Measurements from ENCODE around the gene ABCG2.

The ABCG2 gene

DNA sequence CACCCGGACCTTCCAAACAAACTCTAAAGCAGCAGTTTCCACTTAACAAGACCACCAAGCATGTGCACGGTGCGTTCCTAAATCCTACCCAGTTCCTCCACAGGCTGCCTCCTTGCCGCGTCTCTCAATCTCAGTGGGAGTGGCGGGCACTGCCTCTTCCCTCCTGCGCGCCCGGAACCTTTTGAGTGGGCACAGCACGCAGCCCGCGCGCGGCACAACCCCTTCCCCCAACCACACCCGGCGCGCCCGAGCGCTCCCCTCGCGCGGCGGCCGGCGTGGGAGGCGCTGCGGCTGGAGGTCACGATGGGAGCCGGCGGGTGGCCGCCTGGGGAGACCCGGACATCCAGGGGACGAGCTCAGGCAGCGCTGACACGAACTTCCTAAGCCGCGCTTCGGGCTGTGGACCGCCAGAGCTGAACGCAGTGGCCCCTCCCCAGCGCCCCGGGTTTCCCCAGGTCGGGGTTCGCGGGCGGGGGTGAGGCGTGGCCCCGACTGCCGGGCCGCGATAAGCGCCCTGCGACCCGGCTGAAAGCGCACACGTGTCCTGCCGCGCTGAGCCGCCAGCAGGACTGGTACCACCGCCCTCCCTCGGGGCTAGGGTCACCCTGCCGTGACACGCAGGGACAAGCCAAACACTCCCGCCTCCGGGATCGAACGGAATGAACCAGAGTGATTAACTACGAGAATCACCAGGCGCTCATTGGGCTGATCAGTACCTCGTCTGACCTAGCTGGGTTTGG lies at the start of gene ABCG2:
TSS of gene ABCG2 (minus strand) at position 151 of the 740 bp plus-strand sequence. CDS start 18,644 bp downstream, outside the sequence.
- Mint-ChIP-seq H3K4me1 (peaks cover 14% of the 10 kb centered on the region), H3K36me3 (no peaks in the 10 kb centered on the region), H3K27me3 (peaks cover 24% of the 10 kb centered on the region), H3K9me3 (no peaks in the 10 kb centered on the region), H3K27ac (peak within 1 kb of the TSS; percentile 4), H3K4me3 (peak within 1 kb of the TSS; percentile 73)
- peak; percentile 60 for DNase-seq
- CTCF ChIA-PET, result no interaction called here

DNA sequence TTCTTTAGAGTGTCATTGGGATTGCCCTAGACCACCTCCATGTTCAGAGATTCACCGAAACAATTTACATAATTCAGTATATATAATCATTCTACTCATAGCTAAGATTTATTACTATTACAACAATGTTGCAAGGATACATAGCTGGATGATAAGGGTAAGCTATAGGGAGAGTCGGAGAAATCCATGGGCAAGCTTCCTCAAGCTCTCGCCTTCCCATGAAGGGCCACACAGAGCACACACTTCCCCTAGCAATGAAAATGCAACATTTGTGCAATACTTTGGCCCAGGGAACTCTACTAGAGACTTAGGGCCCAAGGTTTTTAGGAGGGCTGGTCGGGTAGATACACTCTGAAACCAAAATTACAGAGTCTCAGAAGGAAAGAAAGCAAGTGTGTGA lies 49.7 kb upstream of the ABCG2 start:
- Mint-ChIP-seq H3K4me1 (no peaks in the 10 kb centered on the region), H3K27me3 (peaks cover 5% of the 10 kb centered on the region), H3K9me3 (no peaks in the 10 kb centered on the region), H3K4me3 (no peak overlapping the region), H3K27ac (no peak overlapping the region), H3K36me3 (no peaks in the 10 kb centered on the region)
- no peak for DNase-seq
- CTCF ChIA-PET, result no interaction called here

DNA sequence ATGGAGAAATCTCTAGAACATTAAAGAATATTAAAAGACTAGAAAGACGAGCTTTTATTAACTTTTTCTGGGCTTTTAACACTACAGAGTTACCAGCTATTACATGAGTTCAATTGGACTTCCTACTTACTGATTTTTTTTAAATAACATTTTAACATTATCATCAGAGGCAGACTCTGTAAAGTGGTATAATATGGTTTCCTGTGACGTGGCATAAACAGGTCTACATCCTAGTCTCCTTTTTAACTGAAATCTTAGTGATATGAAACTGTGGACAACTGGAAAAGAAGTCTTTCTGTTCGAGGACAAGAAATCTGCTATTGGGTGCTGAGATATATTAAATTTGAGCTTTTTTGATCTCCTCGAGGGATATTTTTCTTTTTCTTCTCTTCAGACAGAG lies 48.7 kb upstream of the ABCG2 start:
- CTCF ChIA-PET, result interaction anchor here (0.6 to 1.9 kb wide), 5 partner anchors 174 to 358 kb away, joined by 3 to 7 read pairs (median 3); no protein-coding TSS in a partner anchor

GRCh38 chr4:88204882-88205281 lies 46.4 kb upstream of the ABCG2 start:
- CTCF ChIA-PET, result interaction anchor here (1.0 kb wide), 1 partner anchor 152 kb away, joined by 3 read pairs; no protein-coding TSS in a partner anchor
- Mint-ChIP-seq H3K4me1 (no peaks in the 10 kb centered on the region), H3K27ac (no peak overlapping the region), H3K9me3 (no peaks in the 10 kb centered on the region), H3K4me3 (no peak overlapping the region), H3K36me3 (no peaks in the 10 kb centered on the region), H3K27me3 (peaks cover 10% of the 10 kb centered on the region)
- DNase-seq, result no peak

More for the DNA sequence above, 48.7 kb upstream of the ABCG2 start:
- H3K36me3 Mint-ChIP-seq, result no peaks in the 10 kb centered on the region
- peaks cover 10% of the 10 kb centered on the region for H3K27me3 Mint-ChIP-seq
- no peak overlapping the region for H3K27ac Mint-ChIP-seq
- DNase-seq, result no peak
- no peaks in the 10 kb centered on the region for H3K4me1 Mint-ChIP-seq
- H3K9me3 Mint-ChIP-seq, result no peaks in the 10 kb centered on the region
- no peak overlapping the region for H3K4me3 Mint-ChIP-seq

DNA sequence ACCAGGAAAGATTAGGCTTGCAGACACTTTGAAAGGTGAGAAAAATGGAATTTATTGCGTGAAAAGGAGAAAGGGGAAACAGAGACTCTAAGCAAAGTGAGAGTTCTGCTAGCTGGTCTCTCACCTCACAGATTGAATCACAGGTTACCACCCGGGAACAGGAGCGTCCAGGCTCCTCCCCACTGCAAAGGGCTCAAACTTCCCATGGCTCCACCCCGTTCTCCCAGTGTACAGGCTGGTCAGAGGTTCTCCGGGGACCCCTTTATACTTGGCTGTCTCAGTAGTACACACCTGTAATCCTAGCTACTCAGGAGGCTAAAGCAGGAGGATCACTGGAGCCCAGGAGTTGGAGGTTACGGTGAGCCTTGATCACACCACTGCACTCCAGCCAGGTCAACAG lies 44.0 kb upstream of the ABCG2 start:
- no peaks in the 10 kb centered on the region for H3K4me1 Mint-ChIP-seq

DNA sequence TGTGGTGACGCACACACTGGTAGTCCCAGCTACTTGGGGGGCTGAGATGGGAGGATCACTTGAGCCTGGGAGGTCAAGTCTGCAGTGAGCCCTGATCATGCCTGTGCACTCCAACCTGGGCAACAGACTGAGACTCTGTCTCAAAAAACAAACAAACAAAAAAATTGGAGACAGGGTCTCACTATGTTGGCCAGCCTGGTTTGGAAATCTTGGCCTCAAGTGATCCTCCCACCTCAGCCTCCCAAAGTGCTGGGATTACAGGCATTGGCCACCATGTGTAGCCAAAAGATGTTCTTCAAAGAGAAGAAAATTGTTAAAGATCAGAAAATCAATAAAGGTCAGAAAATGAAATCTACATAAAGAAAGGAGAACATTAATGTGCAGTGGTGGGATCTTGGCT lies 41.7 kb upstream of the ABCG2 start:
- Mint-ChIP-seq H3K27ac (no peak overlapping the region), H3K9me3 (no peaks in the 10 kb centered on the region), H3K27me3 (peaks cover 10% of the 10 kb centered on the region), H3K4me3 (no peak overlapping the region), H3K4me1 (no peaks in the 10 kb centered on the region), H3K36me3 (no peaks in the 10 kb centered on the region)
- no peak for DNase-seq
- CTCF ChIA-PET, result no interaction called here

More for the DNA sequence above, 44.0 kb upstream of the ABCG2 start:
- H3K4me3 Mint-ChIP-seq, result no peak overlapping the region
- CTCF ChIA-PET, result no interaction called here
- H3K27ac Mint-ChIP-seq, result no peak overlapping the region
- H3K9me3 Mint-ChIP-seq, result no peaks in the 10 kb centered on the region
- no peak for DNase-seq
- H3K36me3 Mint-ChIP-seq, result no peaks in the 10 kb centered on the region
- peaks cover 10% of the 10 kb centered on the region for H3K27me3 Mint-ChIP-seq

DNA sequence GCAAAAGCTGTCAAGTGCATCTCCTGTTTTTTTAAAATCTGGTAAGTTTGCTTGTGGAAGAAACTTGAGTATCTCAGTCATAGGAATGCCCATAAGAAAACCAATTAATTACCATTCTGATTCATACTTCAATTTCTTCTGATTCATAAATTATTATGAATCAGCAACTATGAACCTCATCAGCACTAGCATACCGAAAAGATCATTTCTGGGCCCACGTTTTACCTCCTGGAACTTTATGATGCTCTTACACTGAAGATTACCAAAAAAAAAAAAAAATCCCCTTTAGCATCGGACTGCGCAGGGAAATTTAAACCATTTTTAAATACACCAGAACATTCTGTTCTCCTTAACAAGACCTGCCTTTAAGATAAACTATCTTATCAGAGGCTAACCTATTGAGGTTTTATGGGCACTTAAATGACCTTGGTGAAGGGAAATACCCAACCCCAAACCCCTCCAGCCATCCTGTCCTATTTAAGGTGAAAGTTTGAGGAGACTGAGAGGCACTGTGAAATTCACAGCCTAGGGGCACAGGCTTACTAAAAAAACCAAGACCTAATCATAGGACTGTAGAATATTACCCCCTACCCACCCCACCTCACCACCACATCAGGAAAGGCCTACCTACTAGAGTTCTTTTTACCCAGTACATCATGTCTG lies 38.2 kb upstream of the ABCG2 start:
- Mint-ChIP-seq H3K4me3 (no peak overlapping the region), H3K4me1 (no peaks in the 10 kb centered on the region), H3K27ac (no peak overlapping the region), H3K36me3 (no peaks in the 10 kb centered on the region), H3K27me3 (no peaks in the 10 kb centered on the region), H3K9me3 (no peaks in the 10 kb centered on the region)
- no peak for DNase-seq
- CTCF ChIA-PET, result interaction anchor here (1.0 to 2.8 kb wide), 2 partner anchors 15 to 137 kb away, joined by 3 to 11 read pairs; no protein-coding TSS in a partner anchor

DNA sequence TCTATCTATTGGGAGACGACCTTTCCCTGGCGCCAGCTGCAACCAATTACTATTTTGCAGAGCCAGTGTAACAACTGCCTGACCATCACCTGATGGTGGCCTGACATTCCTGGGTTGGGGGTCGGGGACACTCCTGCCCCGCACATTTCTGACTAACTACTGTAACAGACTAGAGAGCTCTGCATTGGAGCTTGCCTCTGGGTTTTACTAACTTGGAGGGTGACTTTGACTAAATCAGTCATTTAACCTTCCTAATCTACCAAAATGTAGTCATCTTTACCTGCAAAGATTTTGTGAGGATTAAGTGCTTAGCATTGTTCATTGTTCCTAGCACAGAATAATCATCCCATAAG lies 37.5 kb upstream of the ABCG2 start:
- Mint-ChIP-seq H3K27me3 (no peaks in the 10 kb centered on the region), H3K4me3 (no peak overlapping the region), H3K27ac (no peak overlapping the region), H3K9me3 (no peaks in the 10 kb centered on the region), H3K4me1 (no peaks in the 10 kb centered on the region), H3K36me3 (no peaks in the 10 kb centered on the region)
- CTCF ChIA-PET, result interaction anchor here (1.0 kb wide), 1 partner anchor 136 kb away, joined by 3 read pairs; no protein-coding TSS in a partner anchor
- no peak for DNase-seq

GRCh38 chr4:88195328-88196012 lies 37.0 kb upstream of the ABCG2 start:
- Mint-ChIP-seq H3K36me3 (no peaks in the 10 kb centered on the region), H3K27ac (no peak overlapping the region), H3K4me3 (no peak overlapping the region), H3K9me3 (no peaks in the 10 kb centered on the region), H3K4me1 (no peaks in the 10 kb centered on the region), H3K27me3 (no peaks in the 10 kb centered on the region)
- no peak for DNase-seq
- CTCF ChIA-PET, result interaction anchor here (1.0 kb wide), 1 partner anchor 136 kb away, joined by 3 read pairs; no protein-coding TSS in a partner anchor

DNA sequence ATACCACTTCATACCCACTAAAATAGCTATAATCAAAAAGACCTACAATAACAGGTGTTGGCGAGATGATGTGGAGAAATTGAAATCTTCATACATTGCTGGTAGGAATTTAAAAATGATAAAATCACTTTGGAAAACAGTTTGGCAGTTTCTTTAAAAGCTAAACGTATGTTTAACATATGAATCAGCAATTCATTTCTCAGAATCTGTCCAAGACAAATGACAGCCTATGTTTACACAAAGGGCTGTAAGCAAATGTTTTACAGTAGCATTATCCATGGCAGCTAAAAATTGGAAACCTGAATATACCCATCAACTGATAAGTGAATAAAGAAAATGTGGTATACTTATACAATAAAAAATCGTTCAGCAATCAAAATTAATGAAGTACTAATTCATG lies 33.0 kb upstream of the ABCG2 start:
- H3K4me1 Mint-ChIP-seq, result peaks cover 6% of the 10 kb centered on the region
- DNase-seq, result no peak
- no peaks in the 10 kb centered on the region for H3K36me3 Mint-ChIP-seq
- CTCF ChIA-PET, result interaction anchor here (0.6 kb wide), 1 partner anchor 341 kb away, joined by 3 read pairs; no protein-coding TSS in a partner anchor
- H3K4me3 Mint-ChIP-seq, result no peak overlapping the region
- H3K27ac Mint-ChIP-seq, result no peak overlapping the region
- no peaks in the 10 kb centered on the region for H3K9me3 Mint-ChIP-seq
- no peaks in the 10 kb centered on the region for H3K27me3 Mint-ChIP-seq

- CTCF ChIA-PET, result no interaction called here
- Mint-ChIP-seq H3K4me3 (no peak overlapping the region), H3K4me1 (peaks cover 8% of the 10 kb centered on the region), H3K36me3 (no peaks in the 10 kb centered on the region), H3K27me3 (no peaks in the 10 kb centered on the region), H3K9me3 (no peaks in the 10 kb centered on the region), H3K27ac (no peak overlapping the region)
- no peak for DNase-seq
Observed at GRCh38 chr4:88189881-88190585, 31.6 kb upstream of the ABCG2 start.

DNA sequence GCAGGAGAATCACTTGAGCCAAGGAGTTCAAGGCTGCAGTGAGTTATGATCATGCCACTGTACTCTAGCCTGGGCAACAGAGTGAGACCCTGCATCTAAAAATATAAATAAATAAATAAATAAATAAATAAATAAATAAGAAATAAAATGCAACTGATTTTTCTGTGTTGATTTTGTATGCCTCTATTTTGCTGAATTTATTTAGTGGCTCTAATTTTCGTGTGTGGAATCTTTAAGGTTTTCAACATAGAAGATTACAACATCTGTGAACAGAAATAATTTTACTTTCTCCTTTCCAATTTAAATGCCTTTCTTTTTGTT lies 30.9 kb upstream of the ABCG2 start:
- H3K4me1 Mint-ChIP-seq, result peaks cover 8% of the 10 kb centered on the region
- no peaks in the 10 kb centered on the region for H3K27me3 Mint-ChIP-seq
- no peak for DNase-seq
- H3K36me3 Mint-ChIP-seq, result no peaks in the 10 kb centered on the region
- H3K9me3 Mint-ChIP-seq, result no peaks in the 10 kb centered on the region
- no peak overlapping the region for H3K27ac Mint-ChIP-seq
- CTCF ChIA-PET, result no interaction called here
- no peak overlapping the region for H3K4me3 Mint-ChIP-seq

GRCh38 chr4:88188738-88189417 lies 30.4 kb upstream of the ABCG2 start:
- Mint-ChIP-seq H3K27me3 (peaks cover 4% of the 10 kb centered on the region), H3K4me3 (no peak overlapping the region), H3K27ac (no peak overlapping the region), H3K9me3 (no peaks in the 10 kb centered on the region), H3K36me3 (peaks cover 2% of the 10 kb centered on the region), H3K4me1 (peaks cover 8% of the 10 kb centered on the region)
- CTCF ChIA-PET, result no interaction called here
- no peak for DNase-seq

GRCh38 chr4:88187766-88188165 lies 29.3 kb upstream of the ABCG2 start:
- DNase-seq, result no peak
- Mint-ChIP-seq H3K36me3 (peaks cover 5% of the 10 kb centered on the region), H3K9me3 (no peaks in the 10 kb centered on the region), H3K4me3 (no peak overlapping the region), H3K4me1 (peaks cover 15% of the 10 kb centered on the region), H3K27ac (no peak overlapping the region), H3K27me3 (peaks cover 9% of the 10 kb centered on the region)
- CTCF ChIA-PET, result no interaction called here
